HG03457 (cell line): ENCODE results near the gene CD6.

Experiments used
- ATAC-seq: cut with Tn5 transposase; IDR thresholded peaks from one replicate; pipeline ENCODE4 v1.9.1; 2021; ENCODE audit warnings: moderate number of reproducible peaks; ENCODE audit not compliant: unreplicated experiment

CD6 gene

GRCh38 chr11:60982184-60982583 is 10.7 kb downstream of the CD6 start:
- ATAC-seq: no peak

DNA sequence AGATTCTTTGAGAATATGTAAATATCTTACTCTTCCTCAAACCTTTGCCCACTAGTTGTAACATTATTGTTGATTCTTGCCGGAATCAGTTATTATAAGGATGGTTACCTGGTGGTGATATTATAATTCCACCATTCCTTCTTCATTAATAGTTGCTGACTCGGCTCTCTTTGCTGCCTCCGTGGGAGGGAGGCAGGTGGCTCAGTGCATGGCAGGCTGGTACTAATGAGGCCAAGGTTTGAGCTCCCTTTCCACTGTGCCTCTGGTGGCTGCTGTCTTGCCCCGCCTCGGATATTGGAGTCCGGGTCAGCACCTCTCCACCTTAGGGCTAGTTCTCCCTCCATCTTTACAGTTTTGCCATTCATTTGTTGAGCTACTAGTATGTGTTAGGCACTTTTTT is 12.7 kb downstream of the CD6 start:
- no peak for ATAC-seq

DNA sequence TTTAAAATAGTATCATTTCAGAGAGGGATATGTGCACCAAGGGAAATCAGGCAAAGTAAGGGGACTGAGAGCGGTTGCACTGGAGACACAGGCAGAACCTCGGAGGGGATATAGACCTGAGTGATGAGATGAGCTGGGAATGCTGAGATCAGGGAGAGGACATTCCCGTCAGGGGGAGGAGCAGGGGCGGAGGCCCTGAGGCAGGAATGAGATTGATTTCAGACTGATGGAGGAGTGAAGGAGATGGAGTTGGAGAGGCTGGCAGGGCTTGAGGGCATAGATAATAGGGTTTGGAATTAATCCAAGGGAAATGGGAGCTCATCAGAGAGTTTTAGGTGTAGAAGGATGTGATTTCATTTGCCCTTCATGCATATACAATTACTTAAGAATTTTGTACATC is 13.2 kb downstream of the CD6 start:
- no peak for ATAC-seq

GRCh38 chr11:60985501-60985900 is 14.0 kb downstream of the CD6 start:
- no peak for ATAC-seq

DNA sequence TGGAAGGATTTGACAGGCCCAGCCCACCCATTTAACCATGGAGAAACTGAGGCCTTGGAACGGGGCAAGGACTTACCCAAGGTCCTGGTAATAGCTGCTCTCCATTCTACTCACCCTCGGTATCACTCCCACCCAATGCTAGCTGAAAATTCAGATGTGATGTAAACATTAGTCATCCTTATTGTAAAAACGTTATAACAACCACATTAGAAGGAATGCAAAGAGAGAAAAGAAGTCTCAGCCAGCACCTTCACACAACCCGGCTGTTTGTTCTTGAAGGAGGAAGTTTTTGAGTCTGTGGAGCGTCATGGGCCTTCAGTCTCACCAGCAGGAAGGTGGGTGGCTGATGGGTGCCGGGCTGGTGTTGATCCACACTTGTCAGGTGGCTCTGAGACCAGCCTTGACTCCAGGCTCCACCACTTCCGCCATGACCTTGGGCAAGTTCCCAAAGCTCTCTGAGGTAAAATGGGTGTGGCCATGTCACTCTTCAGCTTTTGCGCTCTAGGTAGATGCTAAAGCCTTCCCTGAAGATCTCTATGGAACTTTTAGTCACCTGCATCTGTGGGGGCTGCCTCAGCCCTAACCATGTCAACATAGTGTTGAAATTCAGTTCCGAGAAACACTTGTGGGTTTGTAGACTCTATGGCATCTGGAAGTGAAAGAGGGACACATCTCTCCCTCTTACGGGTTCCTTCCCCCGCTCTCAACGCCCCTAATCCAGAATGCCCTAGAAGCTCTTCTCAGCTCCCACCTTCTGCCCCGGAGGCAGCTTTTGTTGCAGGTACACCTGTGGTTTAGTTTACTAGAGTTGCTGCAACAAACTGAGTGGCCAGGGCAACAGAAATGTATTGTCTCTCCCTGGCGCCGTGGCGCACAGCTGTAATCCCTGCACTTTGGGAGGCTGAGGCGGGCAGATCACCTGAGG is 14.8 kb downstream of the CD6 start:
- no peak for ATAC-seq

GRCh38 chr11:60987577-60988277 is 16.2 kb downstream of the CD6 start:
- no peak for ATAC-seq

DNA sequence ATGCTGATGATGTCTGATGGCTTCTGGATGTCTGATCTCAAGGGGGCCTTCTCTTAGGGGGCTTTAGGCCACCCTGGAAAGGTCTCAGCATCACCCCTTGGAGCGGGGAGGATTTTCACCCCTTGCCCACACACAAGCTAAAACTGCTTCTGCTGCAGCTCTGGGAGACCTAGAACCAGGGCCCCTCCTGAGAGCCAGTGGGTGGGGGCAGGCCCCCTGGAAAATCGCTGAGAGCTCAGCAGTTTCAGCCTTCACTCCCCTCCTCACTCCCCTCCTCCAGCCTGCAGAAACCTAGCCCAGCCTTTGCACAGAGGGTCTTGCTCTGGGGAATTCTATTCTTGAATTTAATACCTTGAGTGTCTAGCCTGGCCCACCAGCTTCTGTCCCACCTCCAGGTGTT is 17.2 kb downstream of the CD6 start:
- no peak for ATAC-seq

DNA sequence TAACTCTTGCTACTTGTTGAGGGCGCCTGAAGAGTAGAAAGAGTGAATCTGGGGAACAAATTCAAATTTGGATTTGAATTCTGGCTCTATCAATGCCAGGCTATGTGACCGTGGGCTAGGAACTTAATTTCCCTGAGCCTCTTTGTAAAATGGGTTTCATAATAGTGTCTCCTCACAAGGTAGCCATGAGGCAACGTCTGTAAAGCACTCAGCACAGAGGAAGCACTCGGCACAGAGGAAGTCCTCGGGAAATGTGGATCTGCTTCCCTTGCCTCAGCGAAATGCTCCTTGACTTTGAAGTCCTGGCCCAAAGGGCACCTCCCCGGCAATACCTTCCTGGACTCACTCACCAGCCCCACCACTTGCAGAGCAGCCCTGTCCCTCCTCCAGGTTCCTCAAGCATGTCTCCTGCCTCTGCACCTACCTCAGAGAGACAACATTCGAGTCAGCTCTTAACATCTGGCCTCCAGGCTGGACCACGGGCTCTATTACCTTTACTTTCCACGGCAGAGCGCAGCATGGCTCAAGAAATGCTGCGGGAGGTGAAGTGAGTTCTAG is 17.7 kb downstream of the CD6 start:
- no peak for ATAC-seq

GRCh38 chr11:60991457-60991856 is 20.0 kb downstream of the CD6 start:
- ATAC-seq: no peak

DNA sequence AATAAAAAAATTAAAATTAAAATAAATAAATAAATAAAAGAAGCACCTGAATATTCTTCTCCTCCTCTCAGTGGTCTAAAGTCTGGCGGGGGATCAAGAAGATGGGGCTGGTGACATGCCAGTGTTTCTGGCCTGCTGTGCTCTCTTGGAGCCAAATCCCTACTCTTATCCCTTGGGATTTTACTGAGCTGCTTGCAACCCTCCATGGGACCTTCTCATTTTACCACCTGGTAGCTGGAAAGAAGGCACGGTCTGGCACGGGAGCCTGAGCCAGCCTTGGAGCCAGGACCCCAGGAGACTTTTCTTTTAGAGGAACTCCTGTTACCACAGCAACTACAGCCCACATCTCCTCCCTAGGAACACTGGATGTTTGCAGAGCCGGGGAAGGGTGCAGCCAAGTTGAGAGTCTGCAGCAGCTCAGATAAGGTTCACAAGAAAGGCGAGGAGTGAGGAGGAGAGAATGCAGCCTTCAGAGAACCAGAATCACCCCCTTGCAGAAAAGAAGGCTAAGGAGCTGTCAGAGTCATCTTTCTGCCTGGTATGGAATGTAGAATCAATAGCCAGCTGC is 21.4 kb downstream of the CD6 start:
- ATAC-seq: no peak

DNA sequence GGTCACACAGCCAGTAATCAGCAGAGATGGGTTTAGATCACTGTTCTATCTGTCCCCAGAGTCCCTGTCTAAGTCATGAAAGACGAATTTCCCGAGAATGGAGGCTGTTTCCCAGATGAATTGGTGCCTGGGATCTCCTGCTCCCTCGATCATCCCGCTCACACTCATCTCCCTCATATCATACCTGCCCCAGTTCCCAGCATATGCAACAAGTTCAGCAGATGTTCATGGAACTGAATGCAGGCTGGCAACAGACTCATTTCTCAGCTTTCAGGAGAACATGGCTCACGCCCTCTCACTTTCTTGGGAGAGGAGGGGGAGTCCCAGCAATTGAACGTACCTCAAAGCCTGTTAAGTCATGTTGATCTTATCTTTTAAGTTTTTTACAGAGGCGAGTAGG is 22.1 kb downstream of the CD6 start:
- ATAC-seq: no peak

DNA sequence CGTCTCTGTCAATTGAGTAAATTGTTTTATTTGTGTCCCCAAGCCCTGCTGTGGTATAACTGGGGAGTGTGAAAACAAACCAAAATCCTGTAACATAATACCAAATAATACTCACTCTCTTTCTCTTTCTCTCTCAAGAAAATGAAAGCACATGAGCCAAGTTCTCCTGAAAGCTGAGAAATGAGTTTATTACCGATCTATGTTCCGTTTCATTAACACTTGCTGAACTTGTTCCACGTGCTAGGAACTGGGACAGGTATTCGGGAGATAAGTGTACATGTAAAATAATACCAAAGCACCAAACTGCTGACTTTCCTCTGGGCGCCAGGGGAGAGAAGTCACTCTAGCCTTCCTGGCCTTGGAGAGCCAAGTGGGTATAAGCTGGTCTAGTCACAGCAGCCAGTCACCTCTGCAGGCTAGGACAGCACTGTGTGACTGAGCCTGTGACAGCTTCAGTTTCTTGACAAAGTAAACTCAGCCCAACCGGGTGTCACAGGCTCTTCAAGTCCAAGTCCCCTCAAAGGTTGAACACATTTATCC is 23.1 kb downstream of the CD6 start:
- ATAC-seq: no peak

GRCh38 chr11:60995798-60996197 is 24.3 kb downstream of the CD6 start:
- no peak for ATAC-seq

GRCh38 chr11:60996381-60997138 is 25.1 kb downstream of the CD6 start:
- no peak for ATAC-seq

DNA sequence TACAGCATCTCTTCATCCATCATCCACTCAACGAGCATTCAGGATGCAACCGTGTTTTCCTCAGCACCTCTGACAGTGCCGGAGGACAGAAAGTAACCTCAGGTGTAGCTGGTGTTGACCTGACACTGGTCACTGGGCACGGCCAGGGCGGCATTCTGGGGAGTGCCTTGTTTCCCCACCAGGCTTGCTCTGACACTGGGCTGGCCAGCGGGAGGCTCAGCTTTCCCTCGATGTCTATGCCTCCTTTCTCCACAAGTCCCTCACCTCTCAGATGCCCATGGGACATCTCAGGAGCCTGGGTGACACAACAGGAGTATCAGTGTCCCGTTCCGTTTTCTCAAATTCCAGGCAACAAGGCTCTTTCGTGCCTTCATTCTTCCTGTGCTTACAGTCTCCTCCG is 28.9 kb downstream of the CD6 start:
- no peak for ATAC-seq

DNA sequence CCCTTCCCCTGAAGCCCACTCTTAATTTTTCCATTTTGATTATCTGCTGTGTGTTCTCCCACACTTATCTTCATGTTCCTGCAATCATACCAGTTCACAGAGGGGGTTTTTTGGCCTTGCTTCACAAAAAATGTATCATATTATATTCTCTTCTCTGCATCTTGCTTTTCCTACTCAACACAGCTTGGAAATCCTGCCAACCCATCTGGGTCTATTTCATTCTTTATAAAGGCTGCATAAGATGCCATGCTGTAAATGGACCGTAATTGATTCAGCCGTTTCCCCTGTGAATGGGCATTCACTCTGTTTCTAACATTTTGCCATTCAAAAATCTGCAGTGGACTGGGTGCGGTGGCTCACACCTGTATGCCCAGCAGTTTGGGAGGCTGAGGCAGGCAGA is 30.5 kb downstream of the CD6 start:
- no peak for ATAC-seq

DNA sequence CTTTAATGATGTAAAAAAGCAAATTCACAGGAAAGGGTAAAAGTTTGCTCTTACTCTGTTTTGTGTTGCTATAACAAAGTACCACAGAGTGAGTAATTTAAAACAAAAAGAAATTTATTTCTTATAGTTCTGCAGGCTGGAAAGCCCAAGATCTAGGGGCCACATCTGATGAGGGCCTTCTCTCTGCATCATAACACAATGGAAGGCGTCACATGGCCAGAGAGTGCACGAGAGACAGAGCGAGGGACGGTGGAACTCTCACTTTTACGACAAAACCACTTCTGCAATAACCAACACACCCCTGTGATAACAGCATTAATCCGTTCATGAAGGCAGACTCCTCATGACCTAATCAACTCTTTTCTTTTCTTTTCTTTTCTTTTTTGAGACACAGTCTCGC is 31.1 kb downstream of the CD6 start:
- no peak for ATAC-seq

GRCh38 chr11:61004180-61004611 is 32.7 kb downstream of the CD6 start:
- ATAC-seq: no peak

DNA sequence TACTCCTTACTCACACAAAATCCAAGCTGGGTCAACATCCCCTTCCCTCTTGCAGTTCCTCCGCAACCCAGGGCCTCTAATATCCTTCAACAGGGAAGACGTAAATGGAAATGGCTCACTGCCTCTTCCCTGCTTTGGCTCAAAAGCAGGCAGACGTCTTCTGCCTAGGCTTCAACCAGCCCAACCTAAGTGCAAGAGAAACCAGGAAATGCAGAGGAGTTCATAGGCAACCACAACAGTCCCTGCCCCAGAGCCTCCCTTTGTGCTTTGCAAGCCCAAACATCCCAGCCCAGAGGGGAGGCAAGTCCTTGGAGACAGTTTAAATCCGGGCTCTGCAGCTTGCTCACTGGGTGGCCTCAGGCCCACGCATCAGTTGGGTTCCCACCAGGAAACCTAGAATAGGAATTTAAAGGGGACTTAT is 33.3 kb downstream of the CD6 start:
- no peak for ATAC-seq

- ATAC-seq: no peak
Observed at GRCh38 chr11:61007383-61007955, 36.0 kb downstream of the CD6 start.
